Measurements from ENCODE around the gene LGALS14. TPM values are rescaled to one million over a fixed set of nuclear protein-coding genes. Genes with fewer than 3 reads are reported as not detected.

Gene LGALS14
- total RNA-seq, 2 experiments from 2014 or later = not detected

DNA sequence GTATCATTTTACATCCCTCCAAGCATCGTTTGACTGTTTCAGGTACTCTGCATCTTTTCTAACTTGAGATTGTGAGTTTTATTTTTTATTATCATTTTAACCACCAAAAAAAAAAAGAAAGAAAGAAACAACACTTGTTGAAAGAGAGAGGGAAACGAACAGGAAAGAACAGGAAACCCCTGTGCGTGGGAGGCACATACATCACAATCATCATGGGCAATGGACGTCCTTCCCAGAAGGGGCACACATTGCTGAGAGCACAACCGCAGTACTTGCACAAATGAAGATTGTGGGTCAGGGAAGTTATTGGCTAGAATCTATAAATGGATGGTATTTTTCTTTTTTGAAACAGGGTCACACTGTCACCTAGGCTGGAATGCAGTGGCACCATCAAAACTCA lies 31.8 kb downstream of the LGALS14 start:
- no peak overlapping the region for H3K4me2 ChIP-seq (ENCODE audit: low read length)
- no peaks in the 10 kb centered on the region for H3K9me3 ChIP-seq (ENCODE audit: low read length)
- no peak overlapping the region for H3K4me3 ChIP-seq (ENCODE audit: low read depth, low read length, poor library complexity, severe bottlenecking)
- BruUV-seq (replicated peaks) = no TSS peak
- no peaks in the 10 kb centered on the region for H3K79me2 ChIP-seq (ENCODE audit: insufficient read depth, low read depth, low read length)
- H3K4me1 ChIP-seq (ENCODE audit: insufficient read depth, low read length, poor library complexity, severe bottlenecking) = no peaks in the 10 kb centered on the region
- POLR2A ChIA-PET = interaction anchor here (0.6 kb wide), 1 partner anchor 1895 kb away, joined by 3 read pairs; no protein-coding TSS in a partner anchor
- CTCF ChIA-PET (ENCODE audit: unreplicated experiment) = no interaction called here
- H2AFZ ChIP-seq (ENCODE audit: low read length) = no peak overlapping the region
- no peak overlapping the region for H3K27ac ChIP-seq (ENCODE audit: low read depth, low read length, poor library complexity, severe bottlenecking)
- H3K36me3 ChIP-seq (ENCODE audit: insufficient read depth, low read length) = no peaks in the 10 kb centered on the region
- TF ChIP-seq EZH2phosphoT487 (IDR thresholded peaks at IDR 0.05; ENCODE audit: borderline replicate concordance, low read depth, low read length) = no peak
- TF ChIP-seq, protein P1, sequence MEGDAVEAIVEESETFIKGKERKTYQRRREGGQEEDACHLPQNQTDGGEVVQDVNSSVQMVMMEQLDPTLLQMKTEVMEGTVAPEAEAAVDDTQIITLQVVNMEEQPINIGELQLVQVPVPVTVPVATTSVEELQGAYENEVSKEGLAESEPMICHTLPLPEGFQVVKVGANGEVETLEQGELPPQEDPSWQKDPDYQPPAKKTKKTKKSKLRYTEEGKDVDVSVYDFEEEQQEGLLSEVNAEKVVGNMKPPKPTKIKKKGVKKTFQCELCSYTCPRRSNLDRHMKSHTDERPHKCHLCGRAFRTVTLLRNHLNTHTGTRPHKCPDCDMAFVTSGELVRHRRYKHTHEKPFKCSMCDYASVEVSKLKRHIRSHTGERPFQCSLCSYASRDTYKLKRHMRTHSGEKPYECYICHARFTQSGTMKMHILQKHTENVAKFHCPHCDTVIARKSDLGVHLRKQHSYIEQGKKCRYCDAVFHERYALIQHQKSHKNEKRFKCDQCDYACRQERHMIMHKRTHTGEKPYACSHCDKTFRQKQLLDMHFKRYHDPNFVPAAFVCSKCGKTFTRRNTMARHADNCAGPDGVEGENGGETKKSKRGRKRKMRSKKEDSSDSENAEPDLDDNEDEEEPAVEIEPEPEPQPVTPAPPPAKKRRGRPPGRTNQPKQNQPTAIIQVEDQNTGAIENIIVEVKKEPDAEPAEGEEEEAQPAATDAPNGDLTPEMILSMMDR (conservative IDR thresholded peaks at IDR 0.05; ENCODE audit: low read length) = no peak
- H3K9me2 ChIP-seq (ENCODE audit: insufficient read depth, low read length) = no peaks in the 10 kb centered on the region
- no peaks in the 10 kb centered on the region for H4K20me1 ChIP-seq (ENCODE audit: insufficient read depth, low read length)
- no peak for DNase-seq (ENCODE audit: low spot score)
- intact Hi-C loops (cut with micrococcal nuclease; ENCODE audit: unreplicated experiment) = no loop called here

DNA sequence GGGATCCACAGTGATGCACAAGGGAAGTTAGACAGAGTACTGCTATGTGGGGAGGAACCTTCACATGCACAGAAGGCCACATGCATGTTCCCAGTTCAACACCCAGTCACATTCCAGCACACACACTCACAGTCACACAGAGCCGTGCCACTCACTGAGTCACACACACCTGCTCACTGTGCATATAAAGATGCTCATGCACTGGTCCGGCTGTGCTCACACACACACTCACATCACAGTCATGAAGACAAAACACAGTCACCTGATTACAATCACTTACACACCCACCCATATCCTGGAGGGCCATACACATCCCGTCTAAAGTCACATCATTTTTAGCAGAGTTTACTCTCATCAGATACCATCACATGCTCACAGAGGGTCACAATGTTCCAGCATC lies 33.1 kb downstream of the LGALS14 start:
- Histone ChIP-seq H3K4me1 (ENCODE audit: insufficient read depth, low read length, poor library complexity, severe bottlenecking) (no peaks in the 10 kb centered on the region), H2AFZ (ENCODE audit: low read length) (no peak overlapping the region)

DNA sequence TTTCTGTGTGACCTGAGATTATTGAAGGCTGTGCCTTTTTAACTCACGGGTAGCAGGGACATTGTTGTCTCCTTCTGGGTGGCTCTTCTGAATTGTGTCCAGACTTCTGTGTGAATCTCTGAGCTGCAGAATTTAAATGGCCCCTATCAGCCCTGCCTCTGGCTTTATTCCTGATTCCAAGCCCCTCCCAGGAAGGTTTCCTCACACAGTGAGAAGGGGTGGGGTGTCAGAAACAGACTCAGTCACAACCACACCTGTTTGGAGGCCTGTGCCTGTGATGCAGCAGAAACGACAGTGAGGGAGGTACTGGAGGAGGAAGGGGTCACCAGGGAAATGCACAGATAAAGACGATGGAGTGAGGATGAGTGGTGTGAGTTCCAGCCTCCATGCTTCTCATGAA lies 33.6 kb downstream of the LGALS14 start, which contains the start of gene CLC:
CLC (minus strand) TSS at position 139 of the 400 bp plus-strand sequence; CDS start at position 62, 77 bp downstream.
- intact Hi-C loops (cut with micrococcal nuclease; ENCODE audit: unreplicated experiment) = no loop called here
- no peak for DNase-seq (ENCODE audit: low spot score)
- no peak within 1 kb of the TSS for H3K4me3 ChIP-seq (ENCODE audit: low read depth, low read length, poor library complexity, severe bottlenecking)
- ChIA-PET POLR2A (interaction anchor here (0.6 kb wide), 1 partner anchor 328 kb away, joined by 4 read pairs; no protein-coding TSS in a partner anchor), CTCF (ENCODE audit: unreplicated experiment) (no interaction called here)
- no peaks in the 10 kb centered on the region for H3K9me2 ChIP-seq (ENCODE audit: insufficient read depth, low read length)
- H3K4me1 ChIP-seq (ENCODE audit: insufficient read depth, low read length, poor library complexity, severe bottlenecking) = no peaks in the 10 kb centered on the region
- BruUV-seq (replicated peaks) = no TSS peak
- no peaks in the 10 kb centered on the region for H3K79me2 ChIP-seq (ENCODE audit: insufficient read depth, low read depth, low read length)
- H3K36me3 ChIP-seq (ENCODE audit: insufficient read depth, low read length) = no peaks in the 10 kb centered on the region
- no peak within 1 kb of the TSS for H3K4me2 ChIP-seq (ENCODE audit: low read length)
- H3K9me3 ChIP-seq (ENCODE audit: low read length) = no peaks in the 10 kb centered on the region
- no peaks in the 10 kb centered on the region for H4K20me1 ChIP-seq (ENCODE audit: insufficient read depth, low read length)
- TF ChIP-seq, protein P1 (conservative IDR thresholded peaks at IDR 0.05; ENCODE audit: low read length) = no peak
- TF ChIP-seq EZH2phosphoT487 (IDR thresholded peaks at IDR 0.05; ENCODE audit: borderline replicate concordance, low read depth, low read length) = no peak
- H2AFZ ChIP-seq (ENCODE audit: low read length) = no peak within 1 kb of the TSS
- no peak within 1 kb of the TSS for H3K27ac ChIP-seq (ENCODE audit: low read depth, low read length, poor library complexity, severe bottlenecking)

More for the DNA sequence above, 33.1 kb downstream of the LGALS14 start:
- no TSS peak for BruUV-seq (replicated peaks)
- TF ChIP-seq, protein P1 (conservative IDR thresholded peaks at IDR 0.05; ENCODE audit: low read length) = no peak
- TF ChIP-seq EZH2phosphoT487 (IDR thresholded peaks at IDR 0.05; ENCODE audit: borderline replicate concordance, low read depth, low read length) = no peak
- DNase-seq (ENCODE audit: low spot score) = no peak
- no peaks in the 10 kb centered on the region for H3K36me3 ChIP-seq (ENCODE audit: insufficient read depth, low read length)
- H3K4me2 ChIP-seq (ENCODE audit: low read length) = no peak overlapping the region
- no peaks in the 10 kb centered on the region for H3K9me2 ChIP-seq (ENCODE audit: insufficient read depth, low read length)
- H3K27ac ChIP-seq (ENCODE audit: low read depth, low read length, poor library complexity, severe bottlenecking) = no peak overlapping the region
- CTCF ChIA-PET (ENCODE audit: unreplicated experiment) = no interaction called here
- H3K9me3 ChIP-seq (ENCODE audit: low read length) = no peaks in the 10 kb centered on the region
- POLR2A ChIA-PET = no interaction called here
- no peak overlapping the region for H3K4me3 ChIP-seq (ENCODE audit: low read depth, low read length, poor library complexity, severe bottlenecking)
- intact Hi-C loops (cut with micrococcal nuclease; ENCODE audit: unreplicated experiment) = no loop called here
- H4K20me1 ChIP-seq (ENCODE audit: insufficient read depth, low read length) = no peaks in the 10 kb centered on the region
- H3K79me2 ChIP-seq (ENCODE audit: insufficient read depth, low read depth, low read length) = no peaks in the 10 kb centered on the region

Measured in OCI-LY7 (cell line).